ENCODE data around the gene PAPOLB. TPM values are rescaled to one million over a fixed set of nuclear protein-coding genes. Genes with fewer than 3 reads are reported as not detected.

The PAPOLB gene
- polyA plus RNA-seq, 2 donors, result 0.02 TPM; not detected in 1

DNA sequence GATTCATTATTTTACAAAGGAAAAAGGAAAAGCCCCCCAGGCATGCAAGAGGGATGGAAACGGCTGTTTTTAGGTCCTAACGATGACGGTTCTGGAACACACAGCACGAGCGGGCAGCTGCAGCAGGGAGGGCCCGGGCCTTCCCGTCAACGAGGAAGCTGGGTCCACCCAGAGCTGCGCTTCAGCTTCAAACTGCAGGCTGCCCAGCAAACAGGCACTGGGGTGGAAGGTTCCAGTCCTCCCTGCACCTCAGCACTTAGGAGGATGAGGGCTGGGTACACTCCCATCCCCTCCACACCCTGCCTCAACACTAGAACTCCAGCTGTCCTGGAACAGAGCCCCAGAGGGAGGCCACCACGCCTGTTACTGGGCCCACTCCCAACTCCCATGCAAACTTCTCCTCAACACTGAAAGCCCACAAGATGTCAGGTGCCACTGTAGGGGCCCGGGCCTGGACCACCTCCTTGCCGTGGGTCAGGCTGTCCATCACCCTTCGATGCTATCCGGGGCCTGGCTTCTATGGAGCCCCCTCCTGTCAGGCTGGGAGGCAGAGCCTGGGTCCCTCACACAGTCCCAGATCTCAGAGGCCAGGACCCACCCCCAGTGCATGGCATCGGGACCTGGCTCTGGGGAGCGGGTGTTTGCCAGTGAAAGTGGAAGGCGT lies 33.0 kb downstream of the PAPOLB start:
- no peak overlapping the region for H3K27ac ChIP-seq (ENCODE audit: low read depth in 2 of 2, low read length in 1 of 2)
- no peak overlapping the region for H3K4me3 ChIP-seq (ENCODE audit: low read depth in 1 of 2, low read length in 2 of 2)
- H3K4me1 ChIP-seq (ENCODE audit: control insufficient read depth in 2 of 2, insufficient read depth in 2 of 2, low read length in 1 of 2), result no peaks in the 10 kb centered on the region
- 72 to 87% methylated on average over 17 of the region's 17 CpGs for WGBS, 2 donors
- H3K27me3 ChIP-seq (ENCODE audit: control insufficient read depth in 1 of 2, insufficient read depth in 2 of 2, low read length in 2 of 2), result no peaks in the 10 kb centered on the region
- H3K36me3 ChIP-seq (ENCODE audit: control insufficient read depth in 2 of 2, insufficient read depth in 2 of 2, low read length in 1 of 2), result no peaks in the 10 kb centered on the region
- no peaks in the 10 kb centered on the region for H3K9me3 ChIP-seq (ENCODE audit: control insufficient read depth in 2 of 2, insufficient read depth in 1 of 2, low read depth in 1 of 2, low read length in 1 of 2)

- Histone ChIP-seq H3K4me3 (ENCODE audit: low read depth in 1 of 2, low read length in 2 of 2) (no peak overlapping the region), H3K4me1 (ENCODE audit: control insufficient read depth in 2 of 2, insufficient read depth in 2 of 2, low read length in 1 of 2) (no peaks in the 10 kb centered on the region)
These were observed 36.7 kb downstream of the PAPOLB start for GRCh38 chr7:4825081-4825480.

GRCh38 chr7:4824120-4824775 lies 37.6 kb downstream of the PAPOLB start:
- Histone ChIP-seq H3K36me3 (ENCODE audit: control insufficient read depth in 2 of 2, insufficient read depth in 2 of 2, low read length in 1 of 2) (no peaks in the 10 kb centered on the region), H3K9me3 (ENCODE audit: control insufficient read depth in 2 of 2, insufficient read depth in 1 of 2, low read depth in 1 of 2, low read length in 1 of 2) (no peaks in the 10 kb centered on the region), H3K27ac (ENCODE audit: low read depth in 2 of 2, low read length in 1 of 2) (no peak overlapping the region), H3K4me3 (ENCODE audit: low read depth in 1 of 2, low read length in 2 of 2) (no peak overlapping the region), H3K4me1 (ENCODE audit: control insufficient read depth in 2 of 2, insufficient read depth in 2 of 2, low read length in 1 of 2) (no peaks in the 10 kb centered on the region), H3K27me3 (ENCODE audit: control insufficient read depth in 1 of 2, insufficient read depth in 2 of 2, low read length in 2 of 2) (no peaks in the 10 kb centered on the region)
- WGBS, 2 donors, result 80 to 83% methylated on average over 20 of the region's 20 CpGs

More at GRCh38 chr7:4825081-4825480, 36.7 kb downstream of the PAPOLB start:
- Histone ChIP-seq H3K27ac (ENCODE audit: low read depth in 2 of 2, low read length in 1 of 2) (no peak overlapping the region), H3K9me3 (ENCODE audit: control insufficient read depth in 2 of 2, insufficient read depth in 1 of 2, low read depth in 1 of 2, low read length in 1 of 2) (no peaks in the 10 kb centered on the region), H3K27me3 (ENCODE audit: control insufficient read depth in 1 of 2, insufficient read depth in 2 of 2, low read length in 2 of 2) (no peaks in the 10 kb centered on the region), H3K36me3 (ENCODE audit: control insufficient read depth in 2 of 2, insufficient read depth in 2 of 2, low read length in 1 of 2) (no peaks in the 10 kb centered on the region)
- 89 to 90% methylated on average over 15 of the region's 15 CpGs for WGBS, 2 donors

DNA sequence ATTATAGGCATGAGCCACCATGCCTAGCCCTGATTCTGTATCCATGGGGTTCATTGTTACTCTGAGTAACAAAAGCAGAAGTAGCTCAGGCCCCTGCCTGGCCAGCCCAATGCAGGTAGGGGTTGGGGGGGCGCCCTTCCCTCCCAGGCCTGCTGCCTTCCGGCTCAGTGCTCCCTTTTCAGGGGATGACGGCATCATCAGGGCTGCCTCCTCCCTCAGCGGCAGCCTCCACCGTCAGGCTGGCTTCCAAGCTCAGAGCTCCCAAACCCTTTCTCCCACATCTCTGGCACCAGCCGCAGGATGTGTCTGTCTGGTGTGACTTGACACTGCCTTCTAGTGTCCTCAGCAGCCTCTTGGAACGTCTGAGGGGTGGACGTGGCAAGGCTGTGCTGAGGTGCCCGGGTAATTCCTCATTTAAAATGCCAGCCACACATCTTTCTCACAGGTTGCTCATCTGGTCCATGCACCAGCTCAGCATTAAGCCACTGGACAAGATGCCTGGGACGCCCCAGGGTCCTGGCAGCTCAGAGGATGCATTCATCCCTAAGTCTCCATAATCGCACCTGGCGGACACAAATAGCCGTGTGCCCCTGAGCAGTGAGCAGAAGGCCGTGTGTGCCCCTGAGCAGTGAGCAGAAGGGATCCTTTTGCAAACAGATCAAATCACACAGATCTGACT lies 38.2 kb downstream of the PAPOLB start:
- H3K27ac ChIP-seq (ENCODE audit: low read depth in 2 of 2, low read length in 1 of 2), result no peak overlapping the region
- no peaks in the 10 kb centered on the region for H3K4me1 ChIP-seq (ENCODE audit: control insufficient read depth in 2 of 2, insufficient read depth in 2 of 2, low read length in 1 of 2)
- no peaks in the 10 kb centered on the region for H3K36me3 ChIP-seq (ENCODE audit: control insufficient read depth in 2 of 2, insufficient read depth in 2 of 2, low read length in 1 of 2)
- 66 to 67% methylated on average over 14 of the region's 14 CpGs for WGBS, 2 donors
- no peak overlapping the region for H3K4me3 ChIP-seq (ENCODE audit: low read depth in 1 of 2, low read length in 2 of 2)
- no peaks in the 10 kb centered on the region for H3K9me3 ChIP-seq (ENCODE audit: control insufficient read depth in 2 of 2, insufficient read depth in 1 of 2, low read depth in 1 of 2, low read length in 1 of 2)
- H3K27me3 ChIP-seq (ENCODE audit: control insufficient read depth in 1 of 2, insufficient read depth in 2 of 2, low read length in 2 of 2), result no peaks in the 10 kb centered on the region

GRCh38 chr7:4822677-4823076 lies 39.2 kb downstream of the PAPOLB start:
- Histone ChIP-seq H3K27ac (ENCODE audit: low read depth in 2 of 2, low read length in 1 of 2) (no peak overlapping the region), H3K4me1 (ENCODE audit: control insufficient read depth in 2 of 2, insufficient read depth in 2 of 2, low read length in 1 of 2) (no peaks in the 10 kb centered on the region), H3K36me3 (ENCODE audit: control insufficient read depth in 2 of 2, insufficient read depth in 2 of 2, low read length in 1 of 2) (no peaks in the 10 kb centered on the region), H3K9me3 (ENCODE audit: control insufficient read depth in 2 of 2, insufficient read depth in 1 of 2, low read depth in 1 of 2, low read length in 1 of 2) (no peaks in the 10 kb centered on the region), H3K4me3 (ENCODE audit: low read depth in 1 of 2, low read length in 2 of 2) (no peak overlapping the region), H3K27me3 (ENCODE audit: control insufficient read depth in 1 of 2, insufficient read depth in 2 of 2, low read length in 2 of 2) (no peaks in the 10 kb centered on the region)
- 76 to 79% methylated on average over 9 of the region's 9 CpGs for WGBS, 2 donors

DNA sequence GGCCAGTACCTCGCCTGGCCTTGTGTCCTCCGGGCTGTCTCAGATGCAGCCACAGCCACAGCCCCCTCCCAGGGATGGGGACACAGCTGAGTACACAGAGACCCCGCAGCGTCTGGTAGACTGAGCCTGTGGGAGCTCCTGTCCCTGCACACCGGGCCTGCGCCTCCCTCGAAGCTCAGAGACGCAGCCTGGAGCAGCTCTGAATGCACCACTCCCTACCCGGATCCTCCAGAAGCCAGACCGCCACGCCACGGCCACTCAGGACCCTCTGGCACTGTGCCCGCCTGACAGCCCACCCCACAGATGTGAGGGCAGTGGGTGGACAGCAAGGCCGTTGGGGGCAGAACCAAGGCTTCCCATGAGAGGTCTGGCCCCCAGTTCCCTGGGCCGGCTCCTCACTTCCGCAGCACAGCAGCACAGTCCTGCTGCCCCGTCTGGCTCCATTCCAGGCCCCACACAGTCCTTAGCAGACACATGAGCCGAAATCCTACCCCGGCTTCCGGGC lies 40.8 kb downstream of the PAPOLB start:
- peaks cover 0 to 4% of the 10 kb centered on the region in 2 donors for H3K9me3 ChIP-seq (ENCODE audit: control insufficient read depth in 2 of 2, insufficient read depth in 1 of 2, low read depth in 1 of 2, low read length in 1 of 2)

DNA sequence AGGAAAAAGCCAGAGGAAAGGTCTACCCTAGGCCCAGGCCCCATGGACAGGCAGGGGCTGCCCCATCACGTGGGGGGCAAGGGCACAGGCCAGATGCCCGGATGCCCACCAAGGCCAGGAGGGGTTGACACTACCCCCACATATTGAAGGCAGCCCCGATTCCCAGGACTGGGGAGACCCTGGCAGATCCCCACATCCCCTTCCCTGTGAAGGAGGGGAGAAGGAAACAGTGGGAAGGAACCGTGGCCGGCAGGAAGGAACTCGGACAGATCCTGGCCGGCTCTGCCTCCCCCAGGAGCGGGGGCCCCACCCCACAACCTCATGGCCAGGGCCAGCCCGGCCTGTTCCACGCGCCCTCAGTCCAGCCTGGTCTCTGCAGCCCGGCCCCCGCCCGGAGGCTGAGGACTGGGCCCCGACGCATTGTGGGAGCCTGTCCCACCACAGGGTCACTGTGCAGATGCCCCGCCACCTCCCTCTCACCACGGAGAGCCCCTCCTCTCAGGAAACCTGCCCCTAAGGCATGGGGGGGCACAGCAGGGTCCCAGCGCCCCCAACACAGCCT lies 41.3 kb downstream of the PAPOLB start:
- 64 to 68% methylated on average over 17 to 19 of the region's 19 CpGs for WGBS, 2 donors
- Histone ChIP-seq H3K4me1 (ENCODE audit: control insufficient read depth in 2 of 2, insufficient read depth in 2 of 2, low read length in 1 of 2) (no peaks in the 10 kb centered on the region), H3K4me3 (ENCODE audit: low read depth in 1 of 2, low read length in 2 of 2) (no peak overlapping the region), H3K9me3 (ENCODE audit: control insufficient read depth in 2 of 2, insufficient read depth in 1 of 2, low read depth in 1 of 2, low read length in 1 of 2) (peaks cover 0 to 4% of the 10 kb centered on the region in 2 donors), H3K27ac (ENCODE audit: low read depth in 2 of 2, low read length in 1 of 2) (no peak overlapping the region), H3K27me3 (ENCODE audit: control insufficient read depth in 1 of 2, insufficient read depth in 2 of 2, low read length in 2 of 2) (no peaks in the 10 kb centered on the region), H3K36me3 (ENCODE audit: control insufficient read depth in 2 of 2, insufficient read depth in 2 of 2, low read length in 1 of 2) (no peaks in the 10 kb centered on the region)

More for the DNA sequence above, 40.8 kb downstream of the PAPOLB start:
- Histone ChIP-seq H3K36me3 (ENCODE audit: control insufficient read depth in 2 of 2, insufficient read depth in 2 of 2, low read length in 1 of 2) (no peaks in the 10 kb centered on the region), H3K27me3 (ENCODE audit: control insufficient read depth in 1 of 2, insufficient read depth in 2 of 2, low read length in 2 of 2) (no peaks in the 10 kb centered on the region), H3K27ac (ENCODE audit: low read depth in 2 of 2, low read length in 1 of 2) (no peak overlapping the region), H3K4me3 (ENCODE audit: low read depth in 1 of 2, low read length in 2 of 2) (no peak overlapping the region), H3K4me1 (ENCODE audit: control insufficient read depth in 2 of 2, insufficient read depth in 2 of 2, low read length in 1 of 2) (no peaks in the 10 kb centered on the region)
- WGBS, 2 donors, result 81 to 83% methylated on average over 20 of the region's 20 CpGs

GRCh38 chr7:4819560-4820404 lies 42.0 kb downstream of the PAPOLB start:
- Histone ChIP-seq H3K4me3 (ENCODE audit: low read depth in 1 of 2, low read length in 2 of 2) (no peak overlapping the region), H3K36me3 (ENCODE audit: control insufficient read depth in 2 of 2, insufficient read depth in 2 of 2, low read length in 1 of 2) (no peaks in the 10 kb centered on the region), H3K4me1 (ENCODE audit: control insufficient read depth in 2 of 2, insufficient read depth in 2 of 2, low read length in 1 of 2) (no peaks in the 10 kb centered on the region), H3K27me3 (ENCODE audit: control insufficient read depth in 1 of 2, insufficient read depth in 2 of 2, low read length in 2 of 2) (no peaks in the 10 kb centered on the region), H3K27ac (ENCODE audit: low read depth in 2 of 2, low read length in 1 of 2) (no peak overlapping the region), H3K9me3 (ENCODE audit: control insufficient read depth in 2 of 2, insufficient read depth in 1 of 2, low read depth in 1 of 2, low read length in 1 of 2) (peaks cover 0 to 4% of the 10 kb centered on the region in 2 donors)
- 67 to 73% methylated on average over 39 of the region's 39 CpGs for WGBS, 2 donors

All from esophagus (tissue), 2 donors.